SK-N-SH treated with all-trans-retinoic acid at 6 μM for 48 hours (cell line): ENCODE data around the gene TF.

Experiments used
- ATAC-seq: fragments of 200-7000 bp; cut with Tn5 transposase; 3 replicates; pipeline ENCODE4 v1.9.1; 2020; ENCODE audit warnings: mild to moderate bottlenecking, moderate library complexity
- ARNTL ChIP-seq: fragments of 450-650 bp; formaldehyde crosslinking; IDR thresholded peaks from 2 replicates; pipeline ENCODE4 v1.5.0; 2020; ENCODE audit warnings: low read depth, mild to moderate bottlenecking, moderate library complexity, borderline replicate concordance
- BACH2 ChIP-seq: fragments of 250-450 bp; sonication (Bioruptor Pico); IDR thresholded peaks from 2 replicates; pipeline ENCODE4 v1.9.0; 2021; ENCODE audit warnings: mild to moderate bottlenecking, borderline replicate concordance
- CREB5 ChIP-seq: fragments of 250-450 bp; sonication (Bioruptor Pico); IDR thresholded peaks from 2 replicates; pipeline ENCODE4 v1.5.1; 2020; ENCODE audit warnings: low read depth, mild to moderate bottlenecking, moderate library complexity
- CSDC2 ChIP-seq: fragments of 250-450 bp; sonication (Bioruptor Pico); IDR thresholded peaks from 2 replicates; pipeline ENCODE4 v1.5.0; 2020; ENCODE audit warnings: mild to moderate bottlenecking, moderate library complexity
- CSRNP3 ChIP-seq: fragments of 250-450 bp; sonication (Bioruptor Pico); IDR thresholded peaks from 2 replicates; pipeline ENCODE4 v1.5.1; 2021; ENCODE audit warnings: mild to moderate bottlenecking, moderate library complexity
- ESRRG ChIP-seq: fragments of 250-450 bp; sonication (Bioruptor Pico); IDR thresholded peaks from 2 replicates; pipeline ENCODE4 v1.6.1; 2021; ENCODE audit warnings: mild to moderate bottlenecking
- GLIS3 ChIP-seq: fragments of 250-450 bp; sonication (Bioruptor Pico); IDR thresholded peaks from 2 replicates; pipeline ENCODE4 v1.5.0; 2020; ENCODE audit warnings: mild to moderate bottlenecking, moderate library complexity
- ISL1 ChIP-seq: fragments of 250-450 bp; sonication (Bioruptor Pico); IDR thresholded peaks from 2 replicates; pipeline ENCODE4 v2.1.2; 2022; ENCODE audit warnings: mild to moderate bottlenecking, moderate library complexity
- OSR1 ChIP-seq: fragments of 250-450 bp; sonication (Bioruptor Pico); IDR thresholded peaks from 2 replicates; pipeline ENCODE4 v1.8.0; 2022; ENCODE audit warnings: moderate library complexity, mild to moderate bottlenecking, inconsistent platforms
- PPARA ChIP-seq: fragments of 250-450 bp; sonication (Bioruptor Pico); IDR thresholded peaks from 2 replicates; pipeline ENCODE4 v1.5.0; 2020; ENCODE audit warnings: mild to moderate bottlenecking, borderline replicate concordance
- RARB ChIP-seq: fragments of 250-450 bp; sonication (Bioruptor Pico); IDR thresholded peaks from 2 replicates; pipeline ENCODE4 v1.8.0; 2021; ENCODE audit warnings: mild to moderate bottlenecking, moderate library complexity
- SNAI2 ChIP-seq: fragments of 250-450 bp; sonication (Bioruptor Pico); IDR thresholded peaks from 2 replicates; pipeline ENCODE4 v1.5.0; 2020; ENCODE audit warnings: mild to moderate bottlenecking, moderate library complexity
- TCF4 ChIP-seq: fragments of 250-450 bp; sonication (Bioruptor Pico); IDR thresholded peaks from 2 replicates; pipeline ENCODE4 v1.8.0; 2021; ENCODE audit warnings: mild to moderate bottlenecking, moderate library complexity, borderline replicate concordance
- TOX ChIP-seq: fragments of 250-450 bp; sonication (Bioruptor Pico); IDR thresholded peaks from 2 replicates; pipeline ENCODE4 v1.8.0; 2021; ENCODE audit warnings: mild to moderate bottlenecking, moderate library complexity, borderline replicate concordance
- ZC3H10 ChIP-seq: fragments of 250-450 bp; sonication (Bioruptor Pico); IDR thresholded peaks from 2 replicates; pipeline ENCODE4 v1.5.1; 2021; ENCODE audit warnings: mild to moderate bottlenecking, moderate library complexity
- ZFP3 ChIP-seq: fragments of 250-450 bp; sonication (Bioruptor Pico); IDR thresholded peaks from 2 replicates; pipeline ENCODE4 v1.5.0; 2020; ENCODE audit warnings: mild to moderate bottlenecking, moderate library complexity
- ZFP30 ChIP-seq: fragments of 450-650 bp; formaldehyde crosslinking; IDR thresholded peaks from 2 replicates; pipeline ENCODE4 v1.5.0; 2022; ENCODE audit warnings: mild to moderate bottlenecking, moderate library complexity
- ZNF70 ChIP-seq: fragments of 450-650 bp; formaldehyde crosslinking; IDR thresholded peaks from 2 replicates; pipeline ENCODE4 v1.5.0; 2020; ENCODE audit warnings: mild to moderate bottlenecking, moderate library complexity
- ZNF8 ChIP-seq: fragments of 450-650 bp; formaldehyde crosslinking; IDR thresholded peaks from 2 replicates; pipeline ENCODE4 v1.5.0; 2020; ENCODE audit warnings: mild to moderate bottlenecking, moderate library complexity
- TF ChIP-seq, protein P1 (sequence below): fragments of 250-450 bp; sonication (Bioruptor Pico); IDR thresholded peaks from 2 replicates; pipeline ENCODE4 v1.8.0; 2020; ENCODE audit warnings: mild to moderate bottlenecking, moderate library complexity, borderline replicate concordance
- TF ChIP-seq, protein P2 (sequence below): fragments of 250-450 bp; sonication (Bioruptor Pico); IDR thresholded peaks from 2 replicates; pipeline ENCODE4 v1.8.0; 2021; ENCODE audit warnings: low read depth, mild to moderate bottlenecking, moderate library complexity, borderline replicate concordance

TF gene

DNA sequence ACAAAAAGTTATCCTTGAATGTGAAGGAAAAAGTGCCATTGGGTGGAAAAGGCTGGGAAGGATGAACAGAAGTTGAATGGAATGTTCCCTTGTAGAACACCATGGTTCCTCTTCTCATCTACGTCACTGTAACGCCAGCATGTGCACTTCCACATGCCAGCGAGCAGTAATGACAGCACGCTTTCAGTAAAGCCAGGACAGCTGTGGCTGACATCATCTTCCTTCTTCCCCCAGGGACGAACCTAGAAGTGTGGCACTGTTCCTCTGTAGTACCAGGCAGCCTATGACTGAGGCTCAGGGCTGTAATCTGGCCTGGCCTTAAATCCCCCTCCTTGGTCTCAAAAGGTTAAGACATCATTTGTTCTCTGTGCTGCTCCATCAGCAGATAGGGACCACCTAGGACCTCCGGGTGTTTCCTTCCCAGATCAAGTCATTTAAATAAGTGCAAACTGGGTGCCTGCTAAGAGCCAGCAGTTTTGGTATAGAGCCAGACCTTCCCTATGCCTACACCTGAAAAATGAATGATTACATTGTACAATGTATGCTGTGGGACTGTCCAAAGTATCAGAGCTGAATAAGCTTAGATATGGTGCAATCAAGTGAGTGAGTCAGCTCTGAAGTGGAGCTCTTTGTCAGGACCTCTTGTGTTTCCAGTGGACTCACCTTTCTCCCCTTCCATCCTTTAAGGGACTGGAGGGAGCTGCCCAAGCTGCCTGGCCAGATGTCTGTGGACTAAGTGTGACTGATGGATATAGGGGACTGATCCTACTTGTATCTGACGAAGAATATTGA is 53.8 kb downstream of the TF start:
- ATAC-seq, result no peak
- no peak for TF ChIP-seq OSR1 (CRISPR knock-in tag)
- TF ChIP-seq TOX (CRISPR knock-in tag), result no peak
- TF ChIP-seq, protein P1, sequence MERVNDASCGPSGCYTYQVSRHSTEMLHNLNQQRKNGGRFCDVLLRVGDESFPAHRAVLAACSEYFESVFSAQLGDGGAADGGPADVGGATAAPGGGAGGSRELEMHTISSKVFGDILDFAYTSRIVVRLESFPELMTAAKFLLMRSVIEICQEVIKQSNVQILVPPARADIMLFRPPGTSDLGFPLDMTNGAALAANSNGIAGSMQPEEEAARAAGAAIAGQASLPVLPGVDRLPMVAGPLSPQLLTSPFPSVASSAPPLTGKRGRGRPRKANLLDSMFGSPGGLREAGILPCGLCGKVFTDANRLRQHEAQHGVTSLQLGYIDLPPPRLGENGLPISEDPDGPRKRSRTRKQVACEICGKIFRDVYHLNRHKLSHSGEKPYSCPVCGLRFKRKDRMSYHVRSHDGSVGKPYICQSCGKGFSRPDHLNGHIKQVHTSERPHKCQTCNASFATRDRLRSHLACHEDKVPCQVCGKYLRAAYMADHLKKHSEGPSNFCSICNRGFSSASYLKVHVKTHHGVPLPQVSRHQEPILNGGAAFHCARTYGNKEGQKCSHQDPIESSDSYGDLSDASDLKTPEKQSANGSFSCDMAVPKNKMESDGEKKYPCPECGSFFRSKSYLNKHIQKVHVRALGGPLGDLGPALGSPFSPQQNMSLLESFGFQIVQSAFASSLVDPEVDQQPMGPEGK (CRISPR knock-in tag), result no peak
- TF ChIP-seq, protein P2, sequence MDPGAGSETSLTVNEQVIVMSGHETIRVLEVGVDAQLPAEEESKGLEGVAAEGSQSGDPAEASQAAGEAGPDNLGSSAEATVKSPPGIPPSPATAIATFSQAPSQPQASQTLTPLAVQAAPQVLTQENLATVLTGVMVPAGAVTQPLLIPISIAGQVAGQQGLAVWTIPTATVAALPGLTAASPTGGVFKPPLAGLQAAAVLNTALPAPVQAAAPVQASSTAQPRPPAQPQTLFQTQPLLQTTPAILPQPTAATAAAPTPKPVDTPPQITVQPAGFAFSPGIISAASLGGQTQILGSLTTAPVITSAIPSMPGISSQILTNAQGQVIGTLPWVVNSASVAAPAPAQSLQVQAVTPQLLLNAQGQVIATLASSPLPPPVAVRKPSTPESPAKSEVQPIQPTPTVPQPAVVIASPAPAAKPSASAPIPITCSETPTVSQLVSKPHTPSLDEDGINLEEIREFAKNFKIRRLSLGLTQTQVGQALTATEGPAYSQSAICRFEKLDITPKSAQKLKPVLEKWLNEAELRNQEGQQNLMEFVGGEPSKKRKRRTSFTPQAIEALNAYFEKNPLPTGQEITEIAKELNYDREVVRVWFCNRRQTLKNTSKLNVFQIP (CRISPR knock-in tag), result no peak
- no peak for TF ChIP-seq TCF4
- TF ChIP-seq ZC3H10 (CRISPR knock-in tag), result no peak
- no peak for TF ChIP-seq CSDC2
- TF ChIP-seq ZNF8 (CRISPR knock-in tag), result no peak
- no peak for TF ChIP-seq ZFP3 (CRISPR knock-in tag)

DNA sequence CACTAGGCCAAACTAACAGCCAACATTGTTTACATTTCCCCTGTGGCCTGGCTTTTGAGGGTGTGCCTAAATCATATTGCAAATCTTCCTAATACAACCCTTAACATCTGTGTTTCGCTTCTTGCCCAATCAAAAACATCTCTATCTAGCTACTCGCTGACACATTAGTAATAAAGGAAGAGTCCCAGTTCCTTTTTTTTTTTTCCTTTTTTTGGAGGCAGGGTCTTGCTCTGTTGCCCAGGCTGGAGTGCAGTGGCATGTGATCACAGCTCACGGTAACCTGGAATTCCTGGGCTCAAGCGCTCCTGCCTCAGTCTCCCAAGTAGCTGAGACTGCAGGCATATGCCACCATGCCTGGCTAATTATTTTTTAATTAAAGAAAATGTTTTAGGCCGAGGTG is 57.3 kb downstream of the TF start:
- no peak for ATAC-seq

DNA sequence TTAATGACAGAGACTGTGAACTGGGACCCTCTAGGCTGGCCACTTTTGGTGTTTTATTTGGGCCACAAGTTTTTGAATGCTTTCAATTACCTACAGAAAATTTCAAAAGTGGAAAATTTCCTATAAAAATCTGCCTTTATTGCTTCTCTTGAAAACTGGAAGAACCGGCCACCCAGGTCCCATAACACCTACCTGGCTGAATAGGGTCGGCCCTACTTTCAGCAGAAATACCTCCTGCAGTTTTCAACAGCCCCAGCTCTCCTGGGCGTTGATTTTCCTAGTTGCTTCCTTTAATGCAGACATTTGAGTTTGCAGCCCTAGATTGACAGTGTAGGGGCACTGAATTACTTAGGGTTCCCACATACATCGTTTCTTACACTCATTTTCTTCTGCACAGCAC is 58.7 kb downstream of the TF start:
- no peak for ATAC-seq

More for the DNA sequence above, 57.3 kb downstream of the TF start:
- TF ChIP-seq ZFP30 (CRISPR knock-in tag), result no peak
- no peak for TF ChIP-seq CSDC2
- no peak for TF ChIP-seq GLIS3 (CRISPR knock-in tag)
- TF ChIP-seq BACH2, result no peak
- TF ChIP-seq ZNF70 (CRISPR knock-in tag), result no peak
- no peak for TF ChIP-seq OSR1 (CRISPR knock-in tag)
- TF ChIP-seq ARNTL (CRISPR knock-in tag), result no peak
- TF ChIP-seq ISL1, result no peak
- TF ChIP-seq, protein P1 (CRISPR knock-in tag), result no peak
- no peak for TF ChIP-seq SNAI2 (CRISPR knock-in tag)
- TF ChIP-seq TOX (CRISPR knock-in tag), result no peak
- TF ChIP-seq RARB (CRISPR knock-in tag), result no peak
- TF ChIP-seq ZFP3 (CRISPR knock-in tag), result no peak
- TF ChIP-seq, all 23 proteins: peak for 0

More for the DNA sequence above, 58.7 kb downstream of the TF start:
- TF ChIP-seq ZC3H10 (CRISPR knock-in tag) (no peak), CSDC2 (no peak), ZNF70 (CRISPR knock-in tag) (no peak), ESRRG (no peak), GLIS3 (CRISPR knock-in tag) (no peak), CSRNP3 (CRISPR knock-in tag) (no peak), CREB5 (CRISPR knock-in tag) (no peak), PPARA (no peak), ZNF8 (CRISPR knock-in tag) (no peak)
- TF ChIP-seq, protein P2 (CRISPR knock-in tag), result no peak
